Measurements from ENCODE around the gene GALNT18. TPM values are rescaled to one million over a fixed set of nuclear protein-coding genes. Genes with fewer than 3 reads are reported as not detected.
A peak's percentile ranks its signal among the peaks of the same experiment; 100 is the strongest.

The GALNT18 gene
- total RNA-seq, 2 donors from 2014 or later, result 20.1 to 21.5 TPM

- ATAC-seq, result no peak
- intact Hi-C loops (cut with DNase I), result no loop called here
- no peak for DNase-seq
Measured at GRCh38 chr11:11332141-11332710, 289.6 kb downstream of the GALNT18 start.

DNA sequence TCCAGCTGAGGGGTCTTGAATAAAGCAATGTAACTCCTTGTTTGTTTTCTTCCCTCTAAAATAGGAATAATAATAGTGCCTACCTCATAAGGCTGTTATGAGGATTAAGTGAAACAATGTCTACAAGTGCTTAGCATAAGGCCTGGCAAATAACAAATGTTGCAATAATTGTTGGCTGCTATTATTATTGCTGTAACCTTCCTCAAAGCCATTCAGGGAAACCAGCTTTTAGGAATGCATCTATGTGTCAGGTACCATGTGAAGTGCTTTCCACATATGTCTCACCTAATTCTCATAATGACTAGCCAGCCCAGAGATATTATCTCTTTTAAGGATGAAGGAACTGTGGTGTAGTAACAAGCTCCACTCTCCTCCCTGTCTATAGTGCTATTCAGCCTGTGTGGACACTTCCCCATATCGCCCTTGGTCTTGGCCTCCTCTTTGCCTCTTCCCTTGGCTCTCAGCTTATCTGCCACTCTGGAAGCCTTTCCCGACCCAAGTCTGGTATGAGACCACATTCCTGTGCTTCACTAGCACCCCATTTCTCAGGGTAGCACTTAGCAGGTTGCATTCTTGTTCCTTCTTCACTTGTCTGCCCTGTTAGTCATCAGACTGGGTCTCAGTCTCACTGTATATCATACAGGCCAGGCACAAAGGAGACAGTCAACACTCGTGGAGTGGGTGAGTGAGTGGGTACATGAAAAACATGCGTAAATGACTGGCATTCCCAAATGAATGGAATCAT is 292.6 kb downstream of the GALNT18 start:
- DNase-seq (no peak), ATAC-seq (peak; percentile 44 to 60)
- intact Hi-C loops (cut with DNase I), result no loop called here

- DNase-seq (no peak), ATAC-seq (no peak)
- intact Hi-C loops (cut with DNase I), result no loop called here
Measured at GRCh38 chr11:11324090-11324489, 297.7 kb downstream of the GALNT18 start.

- intact Hi-C loops (cut with DNase I), result no loop called here
- ATAC-seq (no peak), DNase-seq (no peak)
Measured at GRCh38 chr11:11322101-11322500, 299.7 kb downstream of the GALNT18 start.

DNA sequence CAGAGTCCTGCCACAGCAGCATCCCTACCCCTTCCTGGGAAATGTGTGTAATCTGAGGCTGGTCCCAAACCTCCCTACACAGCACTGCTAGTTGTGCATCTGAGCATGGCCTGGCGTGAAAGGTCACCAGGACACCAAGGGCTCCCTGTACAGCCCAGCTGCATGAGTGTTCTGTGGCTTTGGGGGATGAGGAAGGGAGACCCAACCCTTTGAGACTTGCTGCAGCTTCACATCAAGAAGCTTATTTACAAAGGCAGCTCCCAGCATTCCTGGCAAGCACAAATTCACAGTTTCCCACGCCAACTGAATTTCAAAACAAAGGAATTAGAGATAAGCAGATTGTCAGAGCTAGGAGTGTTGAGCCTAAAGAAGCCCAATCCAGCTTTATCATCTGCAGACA is 301.0 kb downstream of the GALNT18 start:
- intact Hi-C loops (cut with DNase I), result no loop called here

DNA sequence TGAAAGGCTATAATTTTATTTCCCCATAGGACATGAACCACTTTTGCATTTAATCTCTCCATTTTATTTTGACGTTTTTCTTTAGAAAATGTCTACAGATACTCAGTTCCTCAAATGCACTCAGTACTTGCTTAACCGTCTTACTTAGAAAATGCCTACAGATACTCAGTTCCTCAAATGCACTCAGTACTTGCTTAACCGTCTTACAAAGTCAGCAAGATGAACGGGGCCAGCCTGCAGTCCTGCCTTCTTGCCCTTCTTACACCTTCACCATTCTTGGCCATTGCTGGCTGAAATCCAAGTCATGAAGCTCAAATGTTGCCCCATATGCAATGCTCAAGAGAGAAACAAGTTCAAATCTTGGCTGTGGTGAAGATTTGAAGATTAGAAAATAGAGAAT is 302.8 kb downstream of the GALNT18 start:
- intact Hi-C loops (cut with DNase I), result no loop called here
- no peak for DNase-seq
- ATAC-seq, result peak in 1 of 2 donors; percentile 44

More for the DNA sequence above, 301.0 kb downstream of the GALNT18 start:
- ATAC-seq (peak in 1 of 2 donors; percentile 11), DNase-seq (no peak)

DNA sequence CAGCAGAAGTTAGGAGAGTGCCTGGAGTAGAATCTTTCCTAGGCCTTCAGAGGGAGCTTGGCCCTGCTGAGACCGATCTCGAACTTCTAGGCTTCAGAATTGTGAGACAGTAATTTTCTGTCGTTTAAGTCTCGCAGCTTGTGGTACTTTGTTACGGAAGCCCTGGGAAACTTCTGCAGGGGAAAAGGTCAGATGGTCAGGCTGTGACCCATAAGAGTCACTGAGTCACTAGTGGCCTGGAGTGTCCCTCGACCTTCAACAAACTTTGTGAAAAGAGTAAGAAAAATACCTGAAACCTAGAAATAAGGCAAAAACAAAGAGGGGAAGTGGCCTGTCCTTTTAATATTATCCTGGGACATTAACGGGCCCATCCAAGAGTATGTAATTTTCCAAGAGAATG is 303.3 kb downstream of the GALNT18 start:
- ATAC-seq, result no peak
- DNase-seq, result no peak
- intact Hi-C loops (cut with DNase I), result no loop called here

DNA sequence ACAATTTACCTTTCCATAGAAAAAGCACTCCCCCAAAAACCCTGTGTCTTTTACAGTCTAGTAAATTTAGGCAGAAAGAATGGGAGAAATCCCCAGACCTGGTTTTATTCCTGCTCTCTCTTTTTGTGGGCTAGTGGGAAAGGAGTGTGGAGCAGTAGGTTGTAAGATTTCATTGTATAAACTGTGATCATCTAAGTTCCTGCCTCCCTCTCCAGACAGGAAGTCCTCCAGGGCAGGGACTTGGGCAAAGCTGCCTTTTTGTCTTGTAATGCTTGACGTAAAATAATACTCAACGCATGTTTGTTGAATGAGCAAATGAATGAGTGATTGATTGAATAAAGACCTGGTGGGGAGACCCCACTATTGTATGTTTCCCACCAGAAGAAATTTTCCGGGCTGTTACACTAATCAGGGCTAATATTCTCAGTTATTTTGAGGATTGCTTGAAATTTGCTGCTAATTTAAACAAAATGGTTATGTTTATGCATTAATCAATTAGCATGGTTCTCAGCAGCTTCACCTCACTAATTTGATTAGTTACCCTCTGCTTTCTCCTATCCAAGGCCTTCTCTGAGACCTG is 305.1 kb downstream of the GALNT18 start:
- DNase-seq (no peak), ATAC-seq (no peak)
- intact Hi-C loops (cut with DNase I), result no loop called here

- DNase-seq, result no peak
- ATAC-seq, result peak; percentile 83 to 92
- intact Hi-C loops (cut with DNase I), result no loop called here
Measured at GRCh38 chr11:11313902-11314692, 307.7 kb downstream of the GALNT18 start.

DNA sequence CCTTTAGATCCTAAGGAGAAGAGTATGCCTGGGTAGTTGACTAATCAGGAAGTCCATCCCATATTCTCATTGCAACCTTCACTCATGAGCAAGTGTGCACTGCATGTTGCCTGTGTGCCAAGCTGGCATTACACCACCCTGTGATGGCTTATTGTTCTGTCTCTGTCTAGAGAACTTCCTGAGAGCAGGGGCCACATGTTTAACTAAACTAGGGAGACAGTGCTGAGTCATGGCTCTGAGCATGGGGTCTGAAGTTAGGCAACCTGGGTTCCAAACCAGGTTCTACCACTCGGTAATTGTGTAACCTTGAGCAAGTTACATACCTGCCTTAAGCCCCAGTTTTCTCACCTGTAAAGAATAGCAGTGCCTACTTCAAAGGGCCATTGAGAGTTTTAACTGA is 308.4 kb downstream of the GALNT18 start:
- intact Hi-C loops (cut with DNase I), result no loop called here
- ATAC-seq (peak; percentile 35 to 58), DNase-seq (no peak)

GRCh38 chr11:11312738-11313137 is 309.1 kb downstream of the GALNT18 start:
- DNase-seq (no peak), ATAC-seq (no peak)
- intact Hi-C loops (cut with DNase I), result no loop called here

GRCh38 chr11:11311169-11311568 is 310.6 kb downstream of the GALNT18 start:
- ATAC-seq (no peak), DNase-seq (no peak)
- intact Hi-C loops (cut with DNase I), result no loop called here

DNA sequence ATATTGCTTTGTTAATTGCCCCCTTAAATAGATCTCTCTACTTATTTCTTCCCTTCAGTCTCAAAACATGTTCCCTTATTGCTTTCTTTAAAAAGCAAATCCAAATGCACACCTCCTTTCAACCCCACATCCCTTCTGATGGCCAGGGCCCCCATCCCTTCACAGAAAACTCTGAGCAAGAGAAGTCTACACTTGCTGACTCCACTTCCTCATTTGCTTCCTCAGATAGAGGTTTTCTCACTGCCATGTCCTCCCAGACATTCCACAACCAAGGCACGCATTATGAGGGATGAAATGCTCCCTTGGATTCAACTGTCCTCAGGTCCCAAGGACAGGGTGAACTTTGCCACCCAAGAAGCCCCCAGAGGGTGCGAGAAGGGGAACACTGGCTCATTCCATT is 311.9 kb downstream of the GALNT18 start:
- ATAC-seq (no peak), DNase-seq (no peak)
- intact Hi-C loops (cut with DNase I), result no loop called here

GRCh38 chr11:11308249-11308648 is 313.6 kb downstream of the GALNT18 start:
- intact Hi-C loops (cut with DNase I), result no loop called here
- no peak for ATAC-seq

DNA sequence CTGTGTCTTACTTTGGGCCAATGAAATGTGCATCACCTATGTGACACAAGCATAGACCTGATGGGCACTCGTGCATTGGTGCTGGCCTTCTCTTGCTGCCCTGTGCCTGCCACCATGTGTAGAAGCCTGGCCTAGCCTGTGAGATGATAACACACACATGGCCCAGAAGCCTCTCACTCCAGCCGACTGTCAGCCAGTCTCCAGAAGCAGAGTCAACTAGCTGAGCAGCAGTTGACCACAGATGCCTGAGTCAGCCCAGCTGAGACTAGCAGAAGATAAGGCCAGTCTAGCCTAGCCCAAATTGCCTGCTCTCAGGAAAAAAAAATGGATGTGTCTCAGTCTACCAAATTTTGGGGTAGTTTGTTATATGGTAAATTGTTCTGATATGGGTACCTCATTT is 314.9 kb downstream of the GALNT18 start:
- intact Hi-C loops (cut with DNase I), result no loop called here
- no peak for DNase-seq
- ATAC-seq, result peak in 1 of 2 donors; percentile 45

More at GRCh38 chr11:11308249-11308648, 313.6 kb downstream of the GALNT18 start:
- no peak for DNase-seq

DNA sequence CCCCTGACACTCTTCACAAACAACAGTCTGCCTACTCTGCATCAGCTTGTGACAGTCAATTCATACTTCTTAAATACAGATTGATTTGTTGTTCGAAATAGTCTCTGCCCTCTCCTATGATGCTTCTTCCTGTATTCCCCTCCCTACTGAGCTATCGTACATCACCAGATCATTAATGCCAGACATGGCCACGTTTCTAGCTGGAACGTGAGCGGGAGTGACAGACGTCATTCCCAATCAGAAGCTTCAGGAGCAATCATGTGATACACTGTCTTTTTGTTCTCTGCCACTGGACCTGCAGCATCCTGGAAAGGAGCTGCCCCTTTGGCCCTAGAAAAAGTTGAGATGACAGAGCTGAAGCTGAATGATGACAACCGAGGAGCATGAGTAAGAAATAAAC is 317.3 kb downstream of the GALNT18 start:
- DNase-seq (no peak), ATAC-seq (no peak)
- intact Hi-C loops (cut with DNase I), result no loop called here

DNA sequence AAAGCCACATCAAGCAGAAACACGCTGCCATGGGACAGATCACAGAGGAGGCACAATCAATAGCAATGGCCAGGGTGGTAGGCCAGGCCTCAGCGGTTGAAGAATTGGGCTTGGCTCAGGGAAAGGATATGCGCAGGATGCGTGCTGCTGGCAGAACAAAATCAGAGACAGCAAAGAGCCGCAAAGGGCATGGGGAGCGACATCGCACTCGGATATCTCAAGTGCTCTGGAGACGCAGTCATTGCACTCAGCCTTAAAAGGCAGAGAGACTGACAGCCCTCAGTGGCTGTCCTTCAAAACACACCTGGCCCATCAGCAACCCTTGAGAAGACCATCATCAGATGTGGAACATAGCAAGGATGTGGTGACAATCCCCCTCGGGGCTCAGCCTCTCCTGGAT is 319.2 kb downstream of the GALNT18 start:
- DNase-seq (no peak), ATAC-seq (peak; percentile 29 to 70)
- intact Hi-C loops (cut with DNase I), result no loop called here

GRCh38 chr11:11301212-11301611 is 320.6 kb downstream of the GALNT18 start:
- intact Hi-C loops (cut with DNase I), result no loop called here
- ATAC-seq (no peak), DNase-seq (no peak)

- ATAC-seq (peak in 1 of 2 donors; percentile 34), DNase-seq (no peak)
- intact Hi-C loops (cut with DNase I), result no loop called here
Measured at GRCh38 chr11:11297578-11297977, 324.2 kb downstream of the GALNT18 start.

DNA sequence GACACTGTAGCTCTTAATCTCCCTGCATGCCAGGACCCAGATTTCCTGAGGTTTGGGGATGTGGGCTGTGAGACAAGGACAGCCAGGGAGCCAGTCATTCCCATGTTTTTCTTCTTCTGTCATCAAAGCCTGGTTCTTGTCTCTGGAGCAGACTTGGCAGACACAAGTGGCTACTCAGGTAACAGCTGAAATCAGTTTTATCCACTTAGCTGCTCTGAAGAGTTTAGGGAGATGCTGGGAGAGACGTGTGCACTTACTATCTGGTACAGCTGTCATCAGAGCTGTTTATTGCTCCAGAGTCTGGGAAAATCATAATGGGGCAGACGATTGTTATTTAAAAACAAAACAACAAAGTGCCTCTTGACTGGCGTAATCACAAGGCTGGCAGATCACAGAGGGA is 325.4 kb downstream of the GALNT18 start:
- ATAC-seq (peak; percentile 51 to 82), DNase-seq (no peak)
- intact Hi-C loops (cut with DNase I), result no loop called here

Data from left cardiac atrium (tissue), 4 donors.